ENCODE data around the gene TPM3.
A peak's percentile ranks its signal among the peaks of the same experiment; 100 is the strongest.
"Not testable (repeated sequence)": the region's sequence is repeated elsewhere in the genome, so short reads cannot be mapped to it uniquely, and the experiment has no call there.

Gene TPM3

GRCh38 chr1:154191990-154192461 lies at the start of gene TPM3:
Gene TPM3, minus strand, starts transcription at chr1:154192100. Its CDS starts 82 bp downstream, at chr1:154192018.
- DNase-seq = no peak

- DNase-seq = no peak
These were observed 48.5 kb upstream of the TPM3 start for GRCh38 chr1:154240294-154240833.

- DNase-seq = no peak
These were observed 47.6 kb upstream of the TPM3 start for GRCh38 chr1:154239491-154239890.

- DNase-seq = no peak
These were observed 46.1 kb upstream of the TPM3 start for GRCh38 chr1:154237880-154238506.

GRCh38 chr1:154237435-154237834 lies 45.5 kb upstream of the TPM3 start:
- DNase-seq = no peak

- DNase-seq = no peak
These were observed 45.0 kb upstream of the TPM3 start for GRCh38 chr1:154236855-154237254.

- not testable (repeated sequence) for DNase-seq
These were observed 41.2 kb upstream of the TPM3 start for GRCh38 chr1:154233127-154233526.

- not testable (repeated sequence) for DNase-seq
These were observed 39.2 kb upstream of the TPM3 start for GRCh38 chr1:154231112-154231511.

- DNase-seq = no peak
These were observed 33.5 kb upstream of the TPM3 start for GRCh38 chr1:154225370-154225769.

- no peak for DNase-seq
These were observed 31.7 kb upstream of the TPM3 start for GRCh38 chr1:154223621-154224020.

GRCh38 chr1:154222918-154223317 lies 31.0 kb upstream of the TPM3 start:
- no peak for DNase-seq

- no peak for DNase-seq
These were observed 30.6 kb upstream of the TPM3 start for GRCh38 chr1:154222518-154222917.

- peak; percentile 71 for DNase-seq
These were observed 29.5 kb upstream of the TPM3 start for GRCh38 chr1:154221278-154222001.

- no peak for DNase-seq
These were observed 29.0 kb upstream of the TPM3 start for GRCh38 chr1:154220970-154221277.

- DNase-seq = peak; percentile 99
These were observed 28.4 kb upstream of the TPM3 start, which contains the start of gene UBAP2L for GRCh38 chr1:154220071-154220969. Gene UBAP2L, plus strand, starts transcription at chr1:154220955. Its CDS starts 4,169 bp downstream, at chr1:154225124.

- DNase-seq = no peak
These were observed 27.6 kb upstream of the TPM3 start for GRCh38 chr1:154219541-154219940.

GRCh38 chr1:154218545-154218944 lies 26.6 kb upstream of the TPM3 start:
- no peak for DNase-seq

- DNase-seq = peak; percentile 84
These were observed 21.4 kb upstream of the TPM3 start for GRCh38 chr1:154213274-154213673.

- no peak for DNase-seq
These were observed 20.2 kb upstream of the TPM3 start for GRCh38 chr1:154212083-154212482.

- DNase-seq = no peak
These were observed 16.9 kb upstream of the TPM3 start for GRCh38 chr1:154208677-154209388.

- no peak for DNase-seq
These were observed 15.4 kb upstream of the TPM3 start for GRCh38 chr1:154207262-154207661.

- DNase-seq = no peak
These were observed 14.3 kb upstream of the TPM3 start, which contains the start of gene CFAP141 for GRCh38 chr1:154206196-154206595. Gene CFAP141, minus strand, starts transcription at chr1:154206333. Its CDS starts 26 bp downstream, at chr1:154206307.
